ENCODE measurements around the gene SVEP1.
"Not testable (repeated sequence)": the region's sequence is repeated elsewhere in the genome, so short reads cannot be mapped to it uniquely, and the experiment has no call there.

Gene SVEP1

GRCh38 chr9:110538647-110539041 lies 40.9 kb downstream of the SVEP1 start:
- Mint-ChIP-seq H3K27me3 (ENCODE audit: low read depth, poor library complexity) (peaks cover 4% of the 10 kb centered on the region), H3K36me3 (ENCODE audit: low read depth) (no peaks in the 10 kb centered on the region), H3K4me1 (no peaks in the 10 kb centered on the region)

DNA sequence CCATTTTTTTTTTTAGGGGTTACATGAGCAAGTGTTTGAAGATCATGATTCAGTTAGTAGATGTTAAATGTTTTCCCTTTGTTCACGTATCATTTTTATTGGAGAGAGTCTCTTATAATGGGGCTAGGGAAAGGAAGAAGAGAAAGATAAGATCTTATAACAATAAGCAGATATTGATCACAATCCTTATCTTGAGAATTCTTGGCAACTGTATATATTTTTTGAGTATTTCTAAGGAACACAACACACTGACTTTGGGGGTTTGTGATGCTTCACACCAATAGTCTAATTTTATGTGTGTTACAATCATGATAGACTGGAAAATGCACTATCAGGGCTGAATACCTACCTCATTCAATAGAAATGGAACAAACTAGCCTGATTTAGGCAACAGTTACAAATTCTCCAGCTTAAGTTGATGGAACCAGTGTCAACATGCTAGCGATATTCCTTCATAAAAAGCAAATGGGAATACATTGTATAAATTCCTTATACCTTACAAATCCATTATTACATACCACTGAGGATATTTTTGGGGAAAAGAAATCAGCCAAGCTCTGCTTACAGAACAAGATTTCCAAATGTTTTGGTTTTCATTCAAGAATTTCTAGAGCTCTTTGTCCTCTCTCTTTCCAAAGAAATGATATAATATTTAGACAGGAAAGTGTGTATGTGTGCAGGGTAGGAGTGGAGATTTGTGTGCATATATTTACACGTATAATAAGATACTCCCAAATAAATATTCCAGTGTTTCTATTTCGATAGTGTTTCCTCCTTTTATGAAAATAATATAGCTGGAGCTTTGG lies 41.5 kb downstream of the SVEP1 start:
- Mint-ChIP-seq H3K36me3 (ENCODE audit: low read depth) (no peaks in the 10 kb centered on the region), H3K4me3 (no peak overlapping the region), H3K4me1 (no peaks in the 10 kb centered on the region), H3K27ac (no peak overlapping the region), H3K27me3 (ENCODE audit: low read depth, poor library complexity) (peaks cover 4% of the 10 kb centered on the region), H3K9me3 (peaks cover 18% of the 10 kb centered on the region)
- no peak for DNase-seq
- TF ChIP-seq CTCF (IDR thresholded peaks at IDR 0.05) = no peak

More at GRCh38 chr9:110538647-110539041, 40.9 kb downstream of the SVEP1 start:
- no peak overlapping the region for H3K4me3 Mint-ChIP-seq
- no peak for DNase-seq
- no peak overlapping the region for H3K27ac Mint-ChIP-seq
- H3K9me3 Mint-ChIP-seq = peaks cover 18% of the 10 kb centered on the region
- no peak for TF ChIP-seq CTCF (IDR thresholded peaks at IDR 0.05)

DNA sequence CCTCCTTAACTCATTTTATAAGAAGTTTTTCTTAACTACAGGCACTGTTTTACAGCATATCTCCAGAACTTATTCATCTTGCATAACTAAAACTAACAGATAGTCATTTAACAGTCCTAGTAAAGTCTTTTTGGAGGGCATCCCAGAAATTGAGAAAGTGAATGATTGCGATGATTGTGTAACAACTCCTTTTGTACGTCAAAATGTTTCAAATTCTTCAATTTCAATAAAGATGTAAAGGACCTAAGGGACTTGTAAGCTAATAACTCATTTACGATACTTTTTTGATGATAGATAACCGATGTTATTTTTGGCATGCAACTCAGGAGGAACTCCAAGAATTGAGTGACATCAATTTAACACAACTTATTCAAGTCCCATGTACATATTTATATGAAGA lies 42.7 kb downstream of the SVEP1 start:
- peaks cover 4% of the 10 kb centered on the region for H3K27me3 Mint-ChIP-seq (ENCODE audit: low read depth, poor library complexity)
- no peak for DNase-seq
- no peaks in the 10 kb centered on the region for H3K4me1 Mint-ChIP-seq
- no peaks in the 10 kb centered on the region for H3K36me3 Mint-ChIP-seq (ENCODE audit: low read depth)
- no peak overlapping the region for H3K27ac Mint-ChIP-seq
- no peak for TF ChIP-seq CTCF (IDR thresholded peaks at IDR 0.05)
- H3K9me3 Mint-ChIP-seq = peaks cover 18% of the 10 kb centered on the region
- no peak overlapping the region for H3K4me3 Mint-ChIP-seq

GRCh38 chr9:110534162-110534561 lies 45.4 kb downstream of the SVEP1 start:
- H3K9me3 Mint-ChIP-seq = peaks cover 30% of the 10 kb centered on the region
- not testable (repeated sequence) for H3K4me1 Mint-ChIP-seq; H3K27ac Mint-ChIP-seq; DNase-seq; H3K36me3 Mint-ChIP-seq (ENCODE audit: low read depth); H3K27me3 Mint-ChIP-seq (ENCODE audit: low read depth, poor library complexity); H3K4me3 Mint-ChIP-seq

- H3K27me3 Mint-ChIP-seq (ENCODE audit: low read depth, poor library complexity) = peaks cover 4% of the 10 kb centered on the region
- no peak overlapping the region for H3K27ac Mint-ChIP-seq
- peaks cover 33% of the 10 kb centered on the region for H3K9me3 Mint-ChIP-seq
- H3K36me3 Mint-ChIP-seq (ENCODE audit: low read depth) = no peaks in the 10 kb centered on the region
- TF ChIP-seq CTCF (IDR thresholded peaks at IDR 0.05) = no peak
- no peak overlapping the region for H3K4me3 Mint-ChIP-seq
- H3K4me1 Mint-ChIP-seq = no peaks in the 10 kb centered on the region
- no peak for DNase-seq
Measured at GRCh38 chr9:110532908-110533665, 46.5 kb downstream of the SVEP1 start.

GRCh38 chr9:110531776-110532175 lies 47.8 kb downstream of the SVEP1 start:
- Mint-ChIP-seq H3K36me3 (ENCODE audit: low read depth) (no peaks in the 10 kb centered on the region), H3K4me1 (no peaks in the 10 kb centered on the region), H3K4me3 (no peak overlapping the region), H3K27me3 (ENCODE audit: low read depth, poor library complexity) (peaks cover 4% of the 10 kb centered on the region), H3K9me3 (peaks cover 33% of the 10 kb centered on the region), H3K27ac (no peak overlapping the region)
- no peak for DNase-seq
- TF ChIP-seq CTCF (IDR thresholded peaks at IDR 0.05) = no peak

GRCh38 chr9:110531241-110531640 lies 48.3 kb downstream of the SVEP1 start:
- H3K27ac Mint-ChIP-seq; DNase-seq; H3K4me3 Mint-ChIP-seq; H3K27me3 Mint-ChIP-seq (ENCODE audit: low read depth, poor library complexity); H3K4me1 Mint-ChIP-seq; H3K36me3 Mint-ChIP-seq (ENCODE audit: low read depth): not testable (repeated sequence)
- peaks cover 33% of the 10 kb centered on the region for H3K9me3 Mint-ChIP-seq
